ENCODE results near the gene HSPA1B. TPM values are rescaled to one million over a fixed set of nuclear protein-coding genes. Genes with fewer than 3 reads are reported as not detected.

Gene HSPA1B
- total and polyA plus RNA-seq, 2 donors (not counting 1 experiment from before 2014, with no cell fraction given), result 35.5 to 115 TPM

- no peak for TF ChIP-seq EZH2 (IDR thresholded peaks at IDR 0.05; ENCODE audit: low read length, missing control alignments)
- TF ChIP-seq CTCF (conservative IDR thresholded peaks at IDR 0.05 in 1 of 2, IDR thresholded peaks at IDR 0.05 in 1 of 2; ENCODE audit: low read depth in 1 of 2, low read length in 2 of 2), result no peak
- Histone ChIP-seq H3K27me3 (ENCODE audit: control insufficient read depth, insufficient read depth, low read length) (no peaks in the 10 kb centered on the region), H3K36me3 (ENCODE audit: control insufficient read depth, insufficient read depth, low read length) (peaks cover 21% of the 10 kb centered on the region), H3K4me2 (ENCODE audit: extremely low read depth, insufficient read depth, low read length) (no peak overlapping the region), H3K79me2 (ENCODE audit: control insufficient read depth, insufficient read depth, low read length) (no peaks in the 10 kb centered on the region), H4K20me1 (ENCODE audit: control insufficient read depth, extremely low read depth, insufficient read depth, low read length) (peaks cover 1% of the 10 kb centered on the region), H3K9me3 (ENCODE audit: control insufficient read depth, insufficient read depth, low read depth, low read length) (no peaks in the 10 kb centered on the region), H3K27ac (ENCODE audit: insufficient read depth, low read length) (no peak overlapping the region), H3K4me3 (replicated peaks in 1 of 4; ENCODE audit: control extremely low read depth in 1 of 4, insufficient read depth in 1 of 4, low read depth in 3 of 4, low read length in 4 of 4) (no peak overlapping the region), H3K4me1 (ENCODE audit: control insufficient read depth, extremely low read depth, insufficient read depth, low read length) (peaks cover 7% of the 10 kb centered on the region), H3K9ac (ENCODE audit: insufficient read depth, low read length) (no peak overlapping the region), H2AFZ (ENCODE audit: low read length) (no peak overlapping the region)
- DNase-seq (ENCODE audit: low read depth in 2 of 2), result no peak
These were observed 50.7 kb downstream of the HSPA1B start for GRCh38 chr6:31878222-31878621.

GRCh38 chr6:31878726-31879125 is 51.2 kb downstream of the HSPA1B start, which contains the start of gene SLC44A4:
TSS of gene SLC44A4 (minus strand) at chr6:31878997. CDS start at chr6:31878980, 17 bp downstream.
- peaks cover 1% of the 10 kb centered on the region for H4K20me1 ChIP-seq (ENCODE audit: control insufficient read depth, extremely low read depth, insufficient read depth, low read length)
- TF ChIP-seq EZH2 (IDR thresholded peaks at IDR 0.05; ENCODE audit: low read length, missing control alignments) (no peak), CTCF (conservative IDR thresholded peaks at IDR 0.05 in 1 of 2, IDR thresholded peaks at IDR 0.05 in 1 of 2; ENCODE audit: low read depth in 1 of 2, low read length in 2 of 2) (no peak)
- H3K4me3 ChIP-seq (replicated peaks in 1 of 4; ENCODE audit: control extremely low read depth in 1 of 4, insufficient read depth in 1 of 4, low read depth in 3 of 4, low read length in 4 of 4), result no peak within 1 kb of the TSS
- H3K79me2 ChIP-seq (ENCODE audit: control insufficient read depth, insufficient read depth, low read length), result no peaks in the 10 kb centered on the region
- H3K27ac ChIP-seq (ENCODE audit: insufficient read depth, low read length), result no peak within 1 kb of the TSS
- H2AFZ ChIP-seq (ENCODE audit: low read length), result no peak within 1 kb of the TSS
- peaks cover 7% of the 10 kb centered on the region for H3K4me1 ChIP-seq (ENCODE audit: control insufficient read depth, extremely low read depth, insufficient read depth, low read length)
- DNase-seq (ENCODE audit: low read depth in 2 of 2), result no peak
- no peak within 1 kb of the TSS for H3K9ac ChIP-seq (ENCODE audit: insufficient read depth, low read length)
- H3K36me3 ChIP-seq (ENCODE audit: control insufficient read depth, insufficient read depth, low read length), result peaks cover 25% of the 10 kb centered on the region
- no peaks in the 10 kb centered on the region for H3K9me3 ChIP-seq (ENCODE audit: control insufficient read depth, insufficient read depth, low read depth, low read length)
- no peaks in the 10 kb centered on the region for H3K27me3 ChIP-seq (ENCODE audit: control insufficient read depth, insufficient read depth, low read length)
- H3K4me2 ChIP-seq (ENCODE audit: extremely low read depth, insufficient read depth, low read length), result no peak within 1 kb of the TSS

DNA sequence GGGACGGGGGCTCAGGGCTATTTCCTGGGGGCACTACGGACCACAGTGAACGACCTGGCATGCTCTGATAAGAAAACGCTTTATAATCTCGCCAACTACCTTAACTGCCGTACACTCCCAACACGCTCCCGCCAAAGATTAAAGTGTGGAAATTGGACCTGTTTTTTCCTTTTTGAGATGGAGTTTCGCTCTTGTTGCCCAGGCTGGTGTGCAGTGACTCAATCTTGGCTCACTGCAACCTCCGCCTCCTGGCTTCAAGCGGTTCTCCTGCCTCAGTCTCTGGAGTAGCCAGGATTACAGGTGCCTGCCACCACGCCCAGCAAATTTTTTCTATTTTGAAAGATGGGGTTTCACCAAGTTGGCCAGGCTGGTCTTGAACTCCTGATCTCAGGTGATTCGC is 51.6 kb downstream of the HSPA1B start:
- Histone ChIP-seq H3K79me2 (ENCODE audit: control insufficient read depth, insufficient read depth, low read length) (no peaks in the 10 kb centered on the region), H4K20me1 (ENCODE audit: control insufficient read depth, extremely low read depth, insufficient read depth, low read length) (peaks cover 1% of the 10 kb centered on the region), H3K4me2 (ENCODE audit: extremely low read depth, insufficient read depth, low read length) (no peak overlapping the region), H3K9ac (ENCODE audit: insufficient read depth, low read length) (no peak overlapping the region), H3K9me3 (ENCODE audit: control insufficient read depth, insufficient read depth, low read depth, low read length) (no peaks in the 10 kb centered on the region), H3K36me3 (ENCODE audit: control insufficient read depth, insufficient read depth, low read length) (peaks cover 25% of the 10 kb centered on the region), H3K27me3 (ENCODE audit: control insufficient read depth, insufficient read depth, low read length) (no peaks in the 10 kb centered on the region), H3K4me1 (ENCODE audit: control insufficient read depth, extremely low read depth, insufficient read depth, low read length) (peaks cover 7% of the 10 kb centered on the region), H3K27ac (ENCODE audit: insufficient read depth, low read length) (no peak overlapping the region), H3K4me3 (replicated peaks in 1 of 4; ENCODE audit: control extremely low read depth in 1 of 4, insufficient read depth in 1 of 4, low read depth in 3 of 4, low read length in 4 of 4) (no peak overlapping the region), H2AFZ (ENCODE audit: low read length) (no peak overlapping the region)
- no peak for DNase-seq (ENCODE audit: low read depth in 2 of 2)
- TF ChIP-seq EZH2 (IDR thresholded peaks at IDR 0.05; ENCODE audit: low read length, missing control alignments), result no peak
- TF ChIP-seq CTCF (conservative IDR thresholded peaks at IDR 0.05 in 1 of 2, IDR thresholded peaks at IDR 0.05 in 1 of 2; ENCODE audit: low read depth in 1 of 2, low read length in 2 of 2), result no peak

Other genes starting within 250 kb of the HSPA1B start
Only the 30 nearest of the 38 such genes appear.
- 0.99 and 1.0 TPM in 2 replicates for gene APOM, start 171.8 kb upstream of the HSPA1B start, total RNA-seq
- 3.9 and 5.4 TPM in 2 replicates for gene APOM, start 171.8 kb upstream of the HSPA1B start, polyA plus RNA-seq
- gene C6orf47, start 167.0 kb upstream of the HSPA1B start, total RNA-seq, result 20.6 and 26.2 TPM in 2 replicates
- 6.6 and 7.9 TPM in 2 replicates for gene C6orf47, start 167.0 kb upstream of the HSPA1B start, polyA plus RNA-seq
- 15.0 and 17.2 TPM in 2 replicates for gene GPANK1, start 162.7 kb upstream of the HSPA1B start, total RNA-seq
- 12.7 and 13.1 TPM in 2 replicates for gene GPANK1, start 162.7 kb upstream of the HSPA1B start, polyA plus RNA-seq
- 67.2 and 70.9 TPM in 2 replicates for gene CSNK2B, start 161.7 kb upstream of the HSPA1B start, total RNA-seq
- 84.9 and 124 TPM in 2 replicates for gene CSNK2B, start 161.7 kb upstream of the HSPA1B start, polyA plus RNA-seq
- 1.3 and 2.0 TPM in 2 replicates for gene LY6G5B, start 157.8 kb upstream of the HSPA1B start, total RNA-seq
- gene LY6G5B, start 157.8 kb upstream of the HSPA1B start, polyA plus RNA-seq, result 2.8 and 2.9 TPM in 2 replicates
- 0.51 and 0.83 TPM in 2 replicates for gene LY6G5C, start 146.7 kb upstream of the HSPA1B start, total RNA-seq
- 2.0 and 2.9 TPM in 2 replicates for gene LY6G5C, start 146.7 kb upstream of the HSPA1B start, polyA plus RNA-seq
- 62.1 and 72.0 TPM in 2 replicates for gene ABHD16A, start 124.4 kb upstream of the HSPA1B start, total RNA-seq
- gene ABHD16A, start 124.4 kb upstream of the HSPA1B start, polyA plus RNA-seq, result 24.2 and 25.1 TPM in 2 replicates
- gene LY6G6F, start 120.9 kb upstream of the HSPA1B start, total RNA-seq, result not detected in 2 replicates
- gene LY6G6F, start 120.9 kb upstream of the HSPA1B start, polyA plus RNA-seq, result not detected in 2 replicates
- gene LY6G6D, start 112.4 kb upstream of the HSPA1B start, total RNA-seq, result not detected in 2 replicates
- not detected in 2 replicates for gene LY6G6D, start 112.4 kb upstream of the HSPA1B start, polyA plus RNA-seq
- gene LY6G6C, start 106.0 kb upstream of the HSPA1B start, total RNA-seq, result not detected in 2 replicates
- gene LY6G6C, start 106.0 kb upstream of the HSPA1B start, polyA plus RNA-seq, result not detected in 2 replicates
- not detected in 2 replicates for gene MPIG6B, start 104.4 kb upstream of the HSPA1B start, total RNA-seq
- not detected in 2 replicates for gene MPIG6B, start 104.4 kb upstream of the HSPA1B start, polyA plus RNA-seq
- 97.3 and 119 TPM in 2 replicates for gene DDAH2, start 98.4 kb upstream of the HSPA1B start, total RNA-seq
- gene DDAH2, start 98.4 kb upstream of the HSPA1B start, polyA plus RNA-seq, result 42.5 and 43.4 TPM in 2 replicates
- gene CLIC1, start 91.2 kb upstream of the HSPA1B start, total RNA-seq, result 439 and 615 TPM in 2 replicates
- 639 and 788 TPM in 2 replicates for gene CLIC1, start 91.2 kb upstream of the HSPA1B start, polyA plus RNA-seq
- gene MSH5, start 87.7 kb upstream of the HSPA1B start, total RNA-seq, result 2.3 and 4.3 TPM in 2 replicates
- 6.0 and 11.1 TPM in 2 replicates for gene MSH5, start 87.7 kb upstream of the HSPA1B start, polyA plus RNA-seq
- 0.26 and 0.50 TPM in 2 replicates for gene SAPCD1, start 65.1 kb upstream of the HSPA1B start, total RNA-seq
- 1.3 and 1.4 TPM in 2 replicates for gene SAPCD1, start 65.1 kb upstream of the HSPA1B start, polyA plus RNA-seq
- gene VWA7, start 50.4 kb upstream of the HSPA1B start, total RNA-seq, result under 0.01 and 0.66 TPM in 2 replicates
- 0.16 and 0.60 TPM in 2 replicates for gene VWA7, start 50.4 kb upstream of the HSPA1B start, polyA plus RNA-seq
- 29.8 and 53.5 TPM in 2 replicates for gene VARS1, start 32.0 kb upstream of the HSPA1B start, total RNA-seq
- 16.0 and 31.0 TPM in 2 replicates for gene VARS1, start 32.0 kb upstream of the HSPA1B start, polyA plus RNA-seq
- 23.1 and 24.3 TPM in 2 replicates for gene LSM2, start 20.8 kb upstream of the HSPA1B start, total RNA-seq
- 34.7 and 68.1 TPM in 2 replicates for gene LSM2, start 20.8 kb upstream of the HSPA1B start, polyA plus RNA-seq
- 2.1 and 3.1 TPM in 2 replicates for gene HSPA1L, start 12.5 kb upstream of the HSPA1B start, total RNA-seq
- 0.74 and 0.75 TPM in 2 replicates for gene HSPA1L, start 12.5 kb upstream of the HSPA1B start, polyA plus RNA-seq
- gene HSPA1A, start 12.2 kb upstream of the HSPA1B start, total RNA-seq, result 70.0 and 111 TPM in 2 replicates
- 61.2 and 66.3 TPM in 2 replicates for gene HSPA1A, start 12.2 kb upstream of the HSPA1B start, polyA plus RNA-seq
- 100 and 109 TPM in 2 replicates for gene NEU1, start 35.1 kb downstream of the HSPA1B start, total RNA-seq
- gene NEU1, start 35.1 kb downstream of the HSPA1B start, polyA plus RNA-seq, result 51.2 and 66.4 TPM in 2 replicates
- not detected in 2 replicates for gene SLC44A4, start 51.3 kb downstream of the HSPA1B start, total RNA-seq
- 0.02 TPM in 1 of 2 replicates, not detected in the other for gene SLC44A4, start 51.3 kb downstream of the HSPA1B start, polyA plus RNA-seq
- gene EHMT2, start 70.0 kb downstream of the HSPA1B start, total RNA-seq, result 60.1 and 63.7 TPM in 2 replicates
- 22.0 and 37.3 TPM in 2 replicates for gene EHMT2, start 70.0 kb downstream of the HSPA1B start, polyA plus RNA-seq
- gene ZBTB12, start 74.3 kb downstream of the HSPA1B start, total RNA-seq, result 9.5 and 13.2 TPM in 2 replicates
- 1.2 and 1.6 TPM in 2 replicates for gene ZBTB12, start 74.3 kb downstream of the HSPA1B start, polyA plus RNA-seq
- gene C2, start 100.0 kb downstream of the HSPA1B start, total RNA-seq, result 16.8 and 27.2 TPM in 2 replicates
- gene C2, start 100.0 kb downstream of the HSPA1B start, polyA plus RNA-seq, result 2.1 and 7.6 TPM in 2 replicates
- 62.9 and 87.1 TPM in 2 replicates for gene CFB, start 118.4 kb downstream of the HSPA1B start, total RNA-seq
- 21.7 and 22.9 TPM in 2 replicates for gene CFB, start 118.4 kb downstream of the HSPA1B start, polyA plus RNA-seq
- gene NELFE, start 131.2 kb downstream of the HSPA1B start, total RNA-seq, result 85.5 and 111 TPM in 2 replicates
- gene NELFE, start 131.2 kb downstream of the HSPA1B start, polyA plus RNA-seq, result 81.7 and 119 TPM in 2 replicates
- gene SKIC2, start 131.4 kb downstream of the HSPA1B start, total RNA-seq, result 56.2 and 58.0 TPM in 2 replicates
- 21.6 and 29.9 TPM in 2 replicates for gene SKIC2, start 131.4 kb downstream of the HSPA1B start, polyA plus RNA-seq
- gene DXO, start 144.4 kb downstream of the HSPA1B start, total RNA-seq, result 11.6 and 14.0 TPM in 2 replicates
- gene DXO, start 144.4 kb downstream of the HSPA1B start, polyA plus RNA-seq, result 9.1 and 11.8 TPM in 2 replicates
- gene C4A, start 154.3 kb downstream of the HSPA1B start, total RNA-seq, result 21.1 and 46.0 TPM in 2 replicates
- 5.7 and 25.2 TPM in 2 replicates for gene C4A, start 154.3 kb downstream of the HSPA1B start, polyA plus RNA-seq

Measured in fibroblast of lung (primary cell).